Activated naive CD4-positive, alpha-beta T cell treated with anti-CD3 and anti-CD28 coated beads, Interleukin-2, amount 50 U/mL, for 24 hours (primary cell): ENCODE data around the gene LMF1.
A peak's percentile ranks its signal among the peaks of the same experiment; 100 is the strongest.

ENCODE experiments used
- H3K27ac Mint-ChIP-seq: one replicate; pipeline ENCODE4 v1.8.0; 2021; ENCODE audit warnings: mild to moderate bottlenecking, mixed read lengths
- H3K27me3 Mint-ChIP-seq: one replicate; pipeline ENCODE4 v1.8.0; 2021; ENCODE audit warnings: mixed read lengths
- H3K36me3 Mint-ChIP-seq: one replicate; pipeline ENCODE4 v1.8.0; 2021; ENCODE audit warnings: mixed read lengths
- H3K4me1 Mint-ChIP-seq: one replicate; pipeline ENCODE4 v1.8.0; 2021; ENCODE audit warnings: mixed read lengths
- H3K4me3 Mint-ChIP-seq: one replicate; pipeline ENCODE4 v1.8.0; 2021; ENCODE audit warnings: mild to moderate bottlenecking, mixed read lengths
- H3K9me3 Mint-ChIP-seq: one replicate; pipeline ENCODE4 v1.8.0; 2021; ENCODE audit warnings: mixed read lengths

The LMF1 gene

GRCh38 chr16:982145-983043, 11.6 kb upstream of the LMF1 start:
- Mint-ChIP-seq H3K36me3 (no peaks in the 10 kb centered on the region), H3K27me3 (no peaks in the 10 kb centered on the region), H3K9me3 (no peaks in the 10 kb centered on the region), H3K4me3 (peak overlapping the region; percentile 64), H3K4me1 (peaks cover 13% of the 10 kb centered on the region), H3K27ac (no peak overlapping the region)

GRCh38 chr16:981695-982144, 10.9 kb upstream of the LMF1 start, which contains the start of gene SOX8:
SOX8 (plus strand) TSS chr16:981770; CDS start chr16:981923, 153 bp downstream.
- no peaks in the 10 kb centered on the region for H3K27me3 Mint-ChIP-seq
- peak within 1 kb of the TSS; percentile 55 for H3K27ac Mint-ChIP-seq
- peak within 1 kb of the TSS; percentile 83 for H3K4me3 Mint-ChIP-seq
- H3K9me3 Mint-ChIP-seq: no peaks in the 10 kb centered on the region
- H3K4me1 Mint-ChIP-seq: peaks cover 15% of the 10 kb centered on the region
- no peaks in the 10 kb centered on the region for H3K36me3 Mint-ChIP-seq

DNA sequence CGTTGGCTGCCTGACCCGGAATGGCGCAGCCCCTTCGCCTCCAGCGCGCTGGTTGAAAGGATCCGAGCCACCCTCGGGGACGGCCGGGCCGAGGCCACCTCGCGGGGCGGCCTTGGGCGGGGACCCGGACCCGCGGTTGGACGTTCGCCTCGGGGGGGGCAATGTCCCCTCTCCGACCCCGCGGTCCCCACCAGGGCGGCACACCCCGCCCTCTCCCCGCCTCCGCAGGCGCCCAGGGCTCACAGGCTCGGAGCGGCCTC, 9.7 kb upstream of the LMF1 start:
- Mint-ChIP-seq H3K27ac (no peak overlapping the region), H3K27me3 (no peaks in the 10 kb centered on the region), H3K4me3 (no peak overlapping the region), H3K9me3 (no peaks in the 10 kb centered on the region), H3K4me1 (peaks cover 15% of the 10 kb centered on the region), H3K36me3 (no peaks in the 10 kb centered on the region)

GRCh38 chr16:979859-980594, 9.2 kb upstream of the LMF1 start:
- Mint-ChIP-seq H3K27me3 (no peaks in the 10 kb centered on the region), H3K27ac (no peak overlapping the region), H3K36me3 (no peaks in the 10 kb centered on the region), H3K9me3 (no peaks in the 10 kb centered on the region), H3K4me3 (peak overlapping the region; percentile 30), H3K4me1 (peaks cover 15% of the 10 kb centered on the region)

- no peak overlapping the region for H3K4me3 Mint-ChIP-seq
- peaks cover 15% of the 10 kb centered on the region for H3K4me1 Mint-ChIP-seq
- H3K9me3 Mint-ChIP-seq: no peaks in the 10 kb centered on the region
- no peaks in the 10 kb centered on the region for H3K27me3 Mint-ChIP-seq
- no peak overlapping the region for H3K27ac Mint-ChIP-seq
- H3K36me3 Mint-ChIP-seq: no peaks in the 10 kb centered on the region
These were observed 8.4 kb upstream of the LMF1 start for GRCh38 chr16:979147-979546.

GRCh38 chr16:978403-978802, 7.6 kb upstream of the LMF1 start:
- Mint-ChIP-seq H3K36me3 (no peaks in the 10 kb centered on the region), H3K4me3 (no peak overlapping the region), H3K27ac (no peak overlapping the region), H3K4me1 (peaks cover 15% of the 10 kb centered on the region), H3K9me3 (no peaks in the 10 kb centered on the region), H3K27me3 (no peaks in the 10 kb centered on the region)

GRCh38 chr16:977896-978295, 7.1 kb upstream of the LMF1 start:
- Mint-ChIP-seq H3K4me3 (no peak overlapping the region), H3K36me3 (no peaks in the 10 kb centered on the region), H3K4me1 (peaks cover 15% of the 10 kb centered on the region), H3K9me3 (no peaks in the 10 kb centered on the region), H3K27me3 (no peaks in the 10 kb centered on the region), H3K27ac (peak overlapping the region; percentile 30)

GRCh38 chr16:977081-977701, 6.4 kb upstream of the LMF1 start:
- no peaks in the 10 kb centered on the region for H3K9me3 Mint-ChIP-seq
- H3K4me3 Mint-ChIP-seq: no peak overlapping the region
- H3K36me3 Mint-ChIP-seq: no peaks in the 10 kb centered on the region
- no peak overlapping the region for H3K27ac Mint-ChIP-seq
- peaks cover 15% of the 10 kb centered on the region for H3K4me1 Mint-ChIP-seq
- H3K27me3 Mint-ChIP-seq: no peaks in the 10 kb centered on the region

GRCh38 chr16:976389-976931, 5.7 kb upstream of the LMF1 start:
- Mint-ChIP-seq H3K27ac (no peak overlapping the region), H3K27me3 (no peaks in the 10 kb centered on the region), H3K4me3 (no peak overlapping the region), H3K36me3 (no peaks in the 10 kb centered on the region), H3K4me1 (peaks cover 19% of the 10 kb centered on the region), H3K9me3 (no peaks in the 10 kb centered on the region)

- Mint-ChIP-seq H3K9me3 (no peaks in the 10 kb centered on the region), H3K4me3 (no peak overlapping the region), H3K27ac (no peak overlapping the region), H3K4me1 (peaks cover 19% of the 10 kb centered on the region), H3K27me3 (no peaks in the 10 kb centered on the region), H3K36me3 (no peaks in the 10 kb centered on the region)
These were observed 4.5 kb upstream of the LMF1 start for GRCh38 chr16:975291-975690.

DNA sequence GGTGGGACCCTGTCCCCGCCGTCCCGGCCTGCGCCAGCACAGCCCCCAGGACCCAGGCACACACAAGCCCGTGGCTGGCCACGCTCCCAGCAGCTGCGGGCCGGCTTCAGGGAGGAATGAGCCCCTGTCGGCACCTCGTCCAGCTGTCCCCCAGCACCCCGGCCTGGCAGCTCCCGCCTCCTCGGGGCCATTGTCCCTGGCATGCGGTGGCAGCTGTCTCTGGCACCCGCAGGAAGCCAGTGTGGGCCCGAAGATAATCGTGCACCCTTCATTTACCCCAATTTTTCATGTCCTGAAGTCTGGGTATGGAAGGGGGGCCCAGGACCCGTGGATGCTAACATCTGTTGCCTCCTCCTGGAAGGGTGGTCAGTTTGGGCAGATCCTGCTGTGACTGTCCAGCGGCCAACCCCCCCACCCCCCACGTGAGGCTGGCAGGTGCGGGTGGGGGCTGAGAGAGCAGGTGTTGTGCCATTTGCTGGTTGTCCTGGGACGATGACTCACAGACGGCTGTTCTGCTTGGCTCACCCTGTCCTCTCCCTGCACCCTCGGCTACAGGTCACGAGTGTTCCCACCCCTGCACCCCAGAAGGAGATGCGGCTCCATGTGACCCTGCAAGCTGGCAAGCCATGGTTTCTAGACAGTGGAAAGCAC, 4.0 kb upstream of the LMF1 start:
- no peak overlapping the region for H3K4me3 Mint-ChIP-seq
- H3K36me3 Mint-ChIP-seq: no peaks in the 10 kb centered on the region
- no peaks in the 10 kb centered on the region for H3K27me3 Mint-ChIP-seq
- H3K27ac Mint-ChIP-seq: no peak overlapping the region
- H3K4me1 Mint-ChIP-seq: peaks cover 19% of the 10 kb centered on the region
- no peaks in the 10 kb centered on the region for H3K9me3 Mint-ChIP-seq

GRCh38 chr16:974001-974601, 3.3 kb upstream of the LMF1 start:
- H3K4me1 Mint-ChIP-seq: peaks cover 19% of the 10 kb centered on the region
- H3K36me3 Mint-ChIP-seq: no peaks in the 10 kb centered on the region
- H3K27ac Mint-ChIP-seq: no peak overlapping the region
- H3K4me3 Mint-ChIP-seq: no peak overlapping the region
- H3K27me3 Mint-ChIP-seq: no peaks in the 10 kb centered on the region
- H3K9me3 Mint-ChIP-seq: no peaks in the 10 kb centered on the region

GRCh38 chr16:973366-973765, 2.6 kb upstream of the LMF1 start:
- Mint-ChIP-seq H3K36me3 (no peaks in the 10 kb centered on the region), H3K4me1 (peaks cover 25% of the 10 kb centered on the region), H3K27me3 (no peaks in the 10 kb centered on the region), H3K9me3 (no peaks in the 10 kb centered on the region), H3K4me3 (no peak overlapping the region), H3K27ac (no peak overlapping the region)

DNA sequence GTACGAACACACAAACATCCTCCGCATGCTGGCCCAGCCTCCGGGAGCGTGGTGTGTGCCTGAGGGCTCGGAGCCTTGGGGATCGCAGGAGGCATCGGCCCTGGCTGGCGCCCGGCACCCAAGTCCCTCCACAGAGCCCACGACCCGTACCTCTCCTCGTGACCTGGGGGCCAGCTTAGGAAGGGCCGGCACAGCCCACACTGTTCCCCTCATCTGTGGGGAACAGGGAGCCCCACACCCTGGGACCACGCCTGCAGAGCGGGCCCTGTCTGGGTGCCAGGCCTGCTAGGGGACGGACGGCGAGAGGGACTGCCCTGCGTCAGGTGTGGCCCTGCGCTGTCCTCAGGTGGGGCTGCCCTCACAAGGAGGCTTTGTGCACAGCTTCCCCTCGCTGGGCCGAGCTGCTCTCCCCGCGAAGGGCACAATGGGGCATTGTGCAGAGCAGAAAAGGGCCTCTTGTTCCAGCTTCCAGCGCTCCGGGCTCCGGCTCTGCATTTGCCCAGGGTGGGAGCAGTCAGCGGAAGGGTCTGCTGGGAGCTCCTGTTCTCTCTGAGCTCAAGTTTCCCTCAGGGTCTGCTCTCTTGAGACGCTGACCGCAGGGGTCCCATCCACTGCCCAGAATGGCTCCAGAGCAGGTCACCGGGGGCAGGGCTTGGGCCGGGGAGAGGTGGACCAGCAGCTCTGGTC, 1.7 kb upstream of the LMF1 start:
- no peak overlapping the region for H3K4me3 Mint-ChIP-seq
- H3K27me3 Mint-ChIP-seq: no peaks in the 10 kb centered on the region
- peaks cover 24% of the 10 kb centered on the region for H3K4me1 Mint-ChIP-seq
- H3K9me3 Mint-ChIP-seq: no peaks in the 10 kb centered on the region
- no peaks in the 10 kb centered on the region for H3K36me3 Mint-ChIP-seq
- no peak overlapping the region for H3K27ac Mint-ChIP-seq

GRCh38 chr16:971981-972315, 1.2 kb upstream of the LMF1 start:
- no peaks in the 10 kb centered on the region for H3K9me3 Mint-ChIP-seq
- peaks cover 24% of the 10 kb centered on the region for H3K4me1 Mint-ChIP-seq
- H3K36me3 Mint-ChIP-seq: no peaks in the 10 kb centered on the region
- no peak overlapping the region for H3K27ac Mint-ChIP-seq
- H3K27me3 Mint-ChIP-seq: no peaks in the 10 kb centered on the region
- peak overlapping the region; percentile 23 for H3K4me3 Mint-ChIP-seq
